A673 (cell line): ENCODE results near the gene TMPRSS13. TPM values are rescaled to one million over a fixed set of nuclear protein-coding genes. Genes with fewer than 3 reads are reported as not detected.

Source experiments
- BruUV-seq: library from RNA; stranded (reverse); fragments of 400-500 nt; replicated peaks from 2 replicates; lab custom pipeline; 2021; lab: Mats Ljungman, UMichigan
- CTCF ChIA-PET: fragments of 300-600 bp; sonication (Branson Sonifier 250); formaldehyde crosslinking; loops from one replicate; lab custom pipeline; 2022; ENCODE audit warnings: antibody characterized with exemption; lab: Charles Lee
- POLR2A ChIA-PET: fragments of 300-600 bp; sonication (Branson Sonifier 250); formaldehyde crosslinking; loops from one replicate; lab custom pipeline; 2022; ENCODE audit warnings: antibody characterized with exemption; ENCODE audit not compliant: low non-redundant PET; lab: Charles Lee
- DNase-seq: peaks from one replicate; pipeline ENCODE4 v3.0.0-alpha.2; 2015; ENCODE audit warnings: low spot score
- H3K27ac ChIP-seq: fragments of 200-600 bp; sonication (generic); 2 replicates; pipeline ENCODE4 v1.5.1; 2016; ENCODE audit warnings: mixed run types, low read depth, mild to moderate bottlenecking, mixed read lengths, antibody characterized with exemption, low read length; ENCODE audit not compliant: poor library complexity, severe bottlenecking
- H3K27me3 ChIP-seq: fragments of 200-600 bp; sonication (generic); replicated peaks from 2 replicates; pipeline ENCODE4 v1.6.1; 2017; ENCODE audit warnings: mixed run types, low read depth, mild to moderate bottlenecking, mixed read lengths, antibody characterized with exemption, low read length; ENCODE audit not compliant: insufficient read depth, poor library complexity
- H3K36me3 ChIP-seq: fragments of 200-600 bp; sonication (generic); 2 replicates; pipeline ENCODE4 v1.6.1; 2016; ENCODE audit warnings: mixed run types, mild to moderate bottlenecking, mixed read lengths, antibody characterized with exemption, low read length; ENCODE audit not compliant: insufficient read depth, poor library complexity, severe bottlenecking
- H3K4me1 ChIP-seq: fragments of 200-600 bp; sonication (generic); 2 replicates; pipeline ENCODE4 v1.6.1; 2017; ENCODE audit warnings: mixed run types, mild to moderate bottlenecking, mixed read lengths, antibody characterized with exemption, low read length; ENCODE audit not compliant: insufficient read depth, poor library complexity, severe bottlenecking
- H3K4me3 ChIP-seq: fragments of 200-600 bp; sonication (generic); 2 replicates; pipeline ENCODE4 v1.5.1; 2016; ENCODE audit warnings: low read depth, mixed run types, mild to moderate bottlenecking, mixed read lengths, low read length; ENCODE audit not compliant: poor library complexity, severe bottlenecking
- H3K9me3 ChIP-seq: fragments of 200-600 bp; sonication (generic); 2 replicates; pipeline ENCODE4 v1.6.1; 2016; ENCODE audit warnings: mixed run types, low read depth, mild to moderate bottlenecking, mixed read lengths, antibody characterized with exemption, low read length; ENCODE audit not compliant: poor library complexity, severe bottlenecking
- CTCF ChIP-seq: fragments of 300-800, 200-600 bp; sonication (generic); conservative IDR thresholded peaks from 2 replicates; pipeline ENCODE4 v1.5.1; 2017; ENCODE audit warnings: low read depth, mild to moderate bottlenecking, antibody characterized with exemption, low read length, moderate library complexity, mixed read lengths
- EZH2 ChIP-seq: fragments of 200-600 bp; sonication (generic); IDR thresholded peaks from 2 replicates; pipeline ENCODE4 v1.6.1; 2017; ENCODE audit warnings: borderline replicate concordance, low read depth, mild to moderate bottlenecking, mixed read lengths, antibody characterized with exemption, low read length; ENCODE audit not compliant: poor library complexity, severe bottlenecking
- intact Hi-C: fragments of 100-400 bp; cut with micrococcal nuclease; formaldehyde crosslinking; loops from one replicate; pipeline ENCODE4 v1.10.0; 2022; ENCODE audit not compliant: unreplicated experiment
- total RNA-seq: library from RNA; stranded (reverse); gene quantifications from 2 replicates; pipeline ENCODE4 v1.2.3, GENCODE V29; 2021

Gene TMPRSS13
- total RNA-seq, 1 experiment from 2014 or later = not detected

GRCh38 chr11:117946842-117947526, 17.8 kb upstream of the TMPRSS13 start:
- no peak overlapping the region for H3K4me3 ChIP-seq
- POLR2A ChIA-PET = interaction anchor here (0.6 to 0.7 kb wide), 2 partner anchors 8 to 140 kb away, joined by 3 read pairs; no protein-coding TSS in a partner anchor
- H3K36me3 ChIP-seq = no peaks in the 10 kb centered on the region
- intact Hi-C loops = loop anchor here (1.0 to 2.0 kb wide), 3 partner anchors 103 to 125 kb away; no protein-coding TSS in a partner anchor
- no peaks in the 10 kb centered on the region for H3K4me1 ChIP-seq
- BruUV-seq = no TSS peak
- H3K27me3 ChIP-seq = peaks cover 6% of the 10 kb centered on the region
- CTCF ChIA-PET = interaction anchor here (0.5 to 1.7 kb wide), 26 partner anchors 9 to 1391 kb away, joined by 3 to 69 read pairs (median 6); partner anchors contain the start of genes FXYD2 and FXYD6
- peak; percentile 97 for TF ChIP-seq CTCF
- no peak for TF ChIP-seq EZH2
- no peak overlapping the region for H3K27ac ChIP-seq
- peak; percentile 95 for DNase-seq
- no peaks in the 10 kb centered on the region for H3K9me3 ChIP-seq

- intact Hi-C loops = loop anchor here (2.0 kb wide), 1 partner anchor 107 kb away; no protein-coding TSS in a partner anchor
- ChIA-PET POLR2A (interaction anchor here (0.7 kb wide), 1 partner anchor 139 kb away, joined by 3 read pairs; no protein-coding TSS in a partner anchor), CTCF (interaction anchor here (0.5 to 1.7 kb wide), 26 partner anchors 8 to 1392 kb away, joined by 3 to 69 read pairs (median 6); partner anchors contain the start of genes FXYD2 and FXYD6)
- DNase-seq = no peak
- H3K27me3 ChIP-seq = peaks cover 6% of the 10 kb centered on the region
- no peaks in the 10 kb centered on the region for H3K36me3 ChIP-seq
- H3K9me3 ChIP-seq = no peaks in the 10 kb centered on the region
- no TSS peak for BruUV-seq
- H3K27ac ChIP-seq = no peak overlapping the region
- no peaks in the 10 kb centered on the region for H3K4me1 ChIP-seq
- TF ChIP-seq EZH2 (no peak), CTCF (no peak)
- H3K4me3 ChIP-seq = no peak overlapping the region
Observed at GRCh38 chr11:117946156-117946841, 17.1 kb upstream of the TMPRSS13 start.

GRCh38 chr11:117945047-117945810, 16.0 kb upstream of the TMPRSS13 start:
- intact Hi-C loops = no loop called here
- CTCF ChIA-PET = interaction anchor here (0.9 kb wide), 1 partner anchor 108 kb away, joined by 3 read pairs; no protein-coding TSS in a partner anchor
- no peak for DNase-seq
- BruUV-seq = no TSS peak
- H3K27ac ChIP-seq = no peak overlapping the region
- no peak overlapping the region for H3K4me3 ChIP-seq
- H3K9me3 ChIP-seq = no peaks in the 10 kb centered on the region
- H3K4me1 ChIP-seq = no peaks in the 10 kb centered on the region
- TF ChIP-seq CTCF (0 out of 2 replicates have a peak, but pooled peaks have one; percentile 7), EZH2 (no peak)
- H3K27me3 ChIP-seq = peaks cover 6% of the 10 kb centered on the region
- no peaks in the 10 kb centered on the region for H3K36me3 ChIP-seq
- POLR2A ChIA-PET = no interaction called here
